ENCODE data around the gene ELOF1. TPM values are rescaled to one million over a fixed set of nuclear protein-coding genes. Genes with fewer than 3 reads are reported as not detected.
A peak's percentile ranks its signal among the peaks of the same experiment; 100 is the strongest.

Gene ELOF1
- total RNA-seq, 1 donor from 2014 or later: 46.0 TPM

DNA sequence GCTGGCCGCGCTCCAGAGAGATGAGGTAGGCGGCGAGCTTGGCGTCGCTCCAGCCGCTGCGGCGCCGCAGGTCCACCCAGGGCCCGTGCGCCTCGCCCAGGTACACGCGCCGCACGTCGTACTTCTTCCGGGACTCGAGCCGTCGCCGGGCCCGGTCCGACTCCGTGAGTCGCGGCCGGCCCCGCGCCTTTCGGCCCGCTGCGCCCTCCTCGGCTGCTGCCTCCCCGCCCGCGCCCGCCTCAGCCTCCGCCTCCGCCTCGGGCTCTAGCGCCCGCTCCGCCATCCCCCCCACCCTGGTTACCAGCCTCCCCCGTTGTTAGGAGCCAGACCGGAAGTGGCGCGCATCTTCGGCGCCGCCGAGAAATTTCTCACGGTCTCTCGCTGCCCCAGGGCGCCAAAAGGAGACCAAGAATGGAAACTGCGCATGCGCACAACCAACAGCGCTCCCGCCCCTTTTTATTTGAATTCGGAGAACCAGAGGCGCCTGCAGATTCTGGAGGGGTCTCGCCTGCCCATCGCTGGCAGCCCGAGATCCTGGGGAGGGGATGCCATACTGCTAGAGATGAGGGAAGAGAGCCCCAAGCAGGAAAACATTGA is 53.4 kb downstream of the ELOF1 start, which contains the start of gene ZNF653:
Gene ZNF653 (minus strand): TSS at position 336 of the 597 bp plus-strand sequence. CDS start 53 bp downstream, at position 283.
- Mint-ChIP-seq H3K36me3 (peaks cover 5% of the 10 kb centered on the region), H3K4me3 (peak within 1 kb of the TSS; percentile 83), H3K9me3 (no peaks in the 10 kb centered on the region), H3K4me1 (peaks cover 14% of the 10 kb centered on the region), H3K27ac (peak within 1 kb of the TSS; percentile 97), H3K27me3 (ENCODE audit: low read depth) (no peaks in the 10 kb centered on the region)
- DNase-seq (ENCODE audit: low spot score in 2 of 2, unreplicated experiment in 2 of 2): peak; percentile 93 to 98
- TF ChIP-seq CTCF (IDR thresholded peaks at IDR 0.05; ENCODE audit: unreplicated experiment): no peak

- peak overlapping the region; percentile 80 for H3K4me3 Mint-ChIP-seq
- H3K9me3 Mint-ChIP-seq: no peaks in the 10 kb centered on the region
- DNase-seq (ENCODE audit: low spot score in 2 of 2, unreplicated experiment in 2 of 2): peak; percentile 89 to 94
- TF ChIP-seq CTCF (IDR thresholded peaks at IDR 0.05; ENCODE audit: unreplicated experiment): no peak
- peak overlapping the region; percentile 97 for H3K27ac Mint-ChIP-seq
- H3K36me3 Mint-ChIP-seq: peaks cover 2% of the 10 kb centered on the region
- H3K4me1 Mint-ChIP-seq: peaks cover 14% of the 10 kb centered on the region
- no peaks in the 10 kb centered on the region for H3K27me3 Mint-ChIP-seq (ENCODE audit: low read depth)
Observed at GRCh38 chr19:11505032-11505503, 54.0 kb downstream of the ELOF1 start.

DNA sequence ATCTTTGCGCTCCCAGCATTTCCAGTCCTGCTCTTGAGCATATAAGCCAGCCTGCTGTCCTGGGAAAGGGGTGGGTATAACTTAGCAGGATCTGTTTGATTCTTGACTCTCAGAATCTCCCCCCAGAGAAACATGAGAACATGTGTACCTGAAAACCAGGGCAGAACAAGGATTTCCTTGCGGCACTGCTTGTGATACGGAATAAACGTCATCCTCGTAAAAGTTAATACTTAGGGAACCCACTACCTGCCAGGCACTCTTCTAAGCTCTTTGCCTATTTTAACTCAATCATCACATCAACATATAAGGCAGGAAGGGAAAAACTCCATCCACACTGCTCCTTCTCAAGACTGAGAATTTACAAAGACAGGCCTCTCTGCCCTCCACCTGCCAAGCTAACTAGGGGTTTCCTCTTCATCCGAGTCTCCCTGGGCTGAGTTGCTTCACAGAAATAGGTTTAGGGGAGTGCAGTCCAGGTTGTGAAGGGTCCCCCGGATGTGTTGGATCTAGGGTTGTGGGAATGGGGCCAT is 54.5 kb downstream of the ELOF1 start:
- Mint-ChIP-seq H3K27me3 (ENCODE audit: low read depth) (no peaks in the 10 kb centered on the region), H3K4me3 (peak overlapping the region; percentile 80), H3K4me1 (peaks cover 14% of the 10 kb centered on the region), H3K27ac (peak overlapping the region; percentile 97), H3K9me3 (no peaks in the 10 kb centered on the region), H3K36me3 (peaks cover 5% of the 10 kb centered on the region)
- DNase-seq (ENCODE audit: low spot score in 2 of 2, unreplicated experiment in 2 of 2): no peak
- TF ChIP-seq CTCF (IDR thresholded peaks at IDR 0.05; ENCODE audit: unreplicated experiment): no peak

Other genes with a start within 250 kb of the ELOF1 start
- gene RAB3D, start 219.6 kb downstream of the ELOF1 start, total RNA-seq: 26.3 to 28.4 TPM (median 27.3 TPM) in 3 replicates
- 56.8 to 61.4 TPM (median 57.2 TPM) in 3 replicates for gene TMEM205, start 213.0 kb downstream of the ELOF1 start, total RNA-seq
- gene CCDC159, start 212.7 kb downstream of the ELOF1 start, total RNA-seq: 29.6 to 34.9 TPM (median 34.2 TPM) in 3 replicates
- 18.9 to 21.4 TPM (median 20.4 TPM) in 3 replicates for gene PLPPR2, start 203.8 kb downstream of the ELOF1 start, total RNA-seq
- 2.7 to 2.9 TPM (median 2.8 TPM) in 3 replicates for gene SWSAP1, start 184.6 kb downstream of the ELOF1 start, total RNA-seq
- gene EPOR, start 174.9 kb downstream of the ELOF1 start, total RNA-seq: 23.5 to 24.5 TPM (median 24.3 TPM) in 3 replicates
- gene RGL3, start 139.9 kb downstream of the ELOF1 start, total RNA-seq: 80.8 to 84.8 TPM (median 82.6 TPM) in 3 replicates
- gene ODAD3, start 124.1 kb downstream of the ELOF1 start, total RNA-seq: 0.95 to 1.7 TPM (median 1.4 TPM) in 3 replicates
- gene PRKCSH, start 123.6 kb downstream of the ELOF1 start, total RNA-seq: 381 to 396 TPM (median 385 TPM) in 3 replicates
- gene ELAVL3, start 78.2 kb downstream of the ELOF1 start, total RNA-seq: 0.07 to 0.63 TPM in 2 of 3 replicates, not detected in the other
- 13.9 to 16.5 TPM (median 15.4 TPM) in 3 replicates for gene ZNF653, start 53.4 kb downstream of the ELOF1 start, total RNA-seq
- gene ECSIT, start 30.1 kb downstream of the ELOF1 start, total RNA-seq: 32.1 to 34.4 TPM (median 32.2 TPM) in 3 replicates
- 27.7 to 30.1 TPM (median 29.6 TPM) in 3 replicates for gene CNN1, start 20.4 kb downstream of the ELOF1 start, total RNA-seq
- gene ACP5, start 18.4 kb upstream of the ELOF1 start, total RNA-seq: 3.9 to 4.2 TPM (median 3.9 TPM) in 3 replicates
- gene ZNF627, start 38.3 kb upstream of the ELOF1 start, total RNA-seq: 28.6 to 29.9 TPM (median 29.8 TPM) in 3 replicates
- 8.2 to 9.0 TPM (median 8.9 TPM) in 3 replicates for gene ZNF823, start 179.7 kb upstream of the ELOF1 start, total RNA-seq
- gene ZNF441, start 207.8 kb upstream of the ELOF1 start, total RNA-seq: 8.0 to 9.6 TPM (median 8.7 TPM) in 3 replicates
- 4.7 to 6.1 TPM (median 5.8 TPM) in 3 replicates for gene ZNF491, start 239.3 kb upstream of the ELOF1 start, total RNA-seq

Data from mesothelial cell of epicardium (in vitro differentiated cells).